ENCODE results near the gene MYRF. TPM values are rescaled to one million over a fixed set of nuclear protein-coding genes. Genes with fewer than 3 reads are reported as not detected.

MYRF gene
- total RNA-seq, 2 experiments from 2014 or later = 0.31 to 0.49 TPM

DNA sequence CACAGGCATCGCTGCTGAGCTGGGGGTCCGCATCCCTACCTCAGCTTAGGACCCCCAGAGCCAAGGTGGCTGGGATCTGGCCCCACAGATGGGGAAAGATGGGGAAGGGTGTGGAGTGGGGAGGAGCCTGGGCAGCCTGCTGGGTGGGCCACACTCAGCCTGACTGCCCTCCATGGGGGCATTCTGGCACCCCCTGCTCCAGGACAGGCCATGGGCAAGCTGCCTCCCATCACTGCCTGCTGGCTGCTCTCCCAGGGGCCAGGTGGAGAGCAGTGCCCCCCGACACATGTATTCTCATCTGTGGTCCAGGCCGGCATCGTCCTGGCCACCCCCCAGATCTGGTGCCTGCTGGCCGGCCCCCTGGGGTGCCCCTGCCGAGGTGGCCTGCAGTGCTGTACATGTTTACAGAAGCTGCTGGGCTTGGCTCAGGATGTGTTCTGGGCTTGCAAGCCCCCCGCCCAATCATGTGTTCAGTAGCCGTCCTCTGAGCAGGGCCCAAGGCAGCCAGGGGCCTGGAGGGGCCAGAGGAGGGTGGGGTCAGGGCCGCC, 7.8 kb upstream of the MYRF start:
- no peaks in the 10 kb centered on the region for H3K9me3 Mint-ChIP-seq
- intact Hi-C loops (cut with DNase I, micrococcal nuclease) = no loop called here
- POLR2A ChIA-PET = no interaction called here
- H3K36me3 Mint-ChIP-seq (ENCODE audit: low read depth) = no peaks in the 10 kb centered on the region
- DNase-seq (no peak), ATAC-seq (ENCODE audit: poor library complexity) (no peak)
- peaks cover 7 to 11% of the 10 kb centered on the region in 2 experiments for H3K27me3 ChIP-seq (ENCODE audit: control insufficient read depth in 1 of 2, insufficient read depth in 2 of 2, low read length in 2 of 2)
- H3K4me1 Mint-ChIP-seq (ENCODE audit: low read depth) = no peaks in the 10 kb centered on the region
- no peak overlapping the region for H3K27ac ChIP-seq (ENCODE audit: low read depth in 1 of 2, low read length in 2 of 2)
- no peak for TF ChIP-seq CTCF (IDR thresholded peaks at IDR 0.05)
- no peaks in the 10 kb centered on the region for H3K36me3 ChIP-seq (ENCODE audit: insufficient read depth, low read length)
- H3K27me3 Mint-ChIP-seq = peaks cover 12% of the 10 kb centered on the region
- CTCF ChIA-PET = no interaction called here
- H3K27ac Mint-ChIP-seq = no peak overlapping the region
- H3K9me3 ChIP-seq (ENCODE audit: control insufficient read depth in 1 of 2, insufficient read depth in 1 of 2, low read length in 2 of 2) = peaks cover 0 to 3% of the 10 kb centered on the region in 2 experiments
- no peak overlapping the region for H3K4me3 ChIP-seq (ENCODE audit: low read length)
- no peak overlapping the region for H3K4me3 Mint-ChIP-seq
- H3K4me1 ChIP-seq (ENCODE audit: insufficient read depth, low read length) = peaks cover 4% of the 10 kb centered on the region

GRCh38 chr11:61745781-61746441, 6.5 kb upstream of the MYRF start:
- Histone ChIP-seq H3K4me1 (ENCODE audit: insufficient read depth, low read length) (peaks cover 4% of the 10 kb centered on the region), H3K27ac (ENCODE audit: low read depth in 1 of 2, low read length in 2 of 2) (no peak overlapping the region), H3K36me3 (ENCODE audit: insufficient read depth, low read length) (no peaks in the 10 kb centered on the region), H3K4me3 (ENCODE audit: low read length) (no peak overlapping the region), H3K27me3 (ENCODE audit: control insufficient read depth in 1 of 2, insufficient read depth in 2 of 2, low read length in 2 of 2) (peaks cover 12 to 17% of the 10 kb centered on the region in 2 experiments), H3K9me3 (ENCODE audit: control insufficient read depth in 1 of 2, insufficient read depth in 1 of 2, low read length in 2 of 2) (peaks cover 0 to 6% of the 10 kb centered on the region in 2 experiments)
- ATAC-seq (ENCODE audit: poor library complexity) (no peak), DNase-seq (no peak)
- ChIA-PET POLR2A (no interaction called here), CTCF (no interaction called here)
- intact Hi-C loops (cut with DNase I, micrococcal nuclease) = no loop called here
- Mint-ChIP-seq H3K36me3 (ENCODE audit: low read depth) (no peaks in the 10 kb centered on the region), H3K4me1 (ENCODE audit: low read depth) (no peaks in the 10 kb centered on the region), H3K27ac (no peak overlapping the region), H3K4me3 (no peak overlapping the region), H3K27me3 (peaks cover 15% of the 10 kb centered on the region), H3K9me3 (no peaks in the 10 kb centered on the region)
- no peak for TF ChIP-seq CTCF (IDR thresholded peaks at IDR 0.05)

DNA sequence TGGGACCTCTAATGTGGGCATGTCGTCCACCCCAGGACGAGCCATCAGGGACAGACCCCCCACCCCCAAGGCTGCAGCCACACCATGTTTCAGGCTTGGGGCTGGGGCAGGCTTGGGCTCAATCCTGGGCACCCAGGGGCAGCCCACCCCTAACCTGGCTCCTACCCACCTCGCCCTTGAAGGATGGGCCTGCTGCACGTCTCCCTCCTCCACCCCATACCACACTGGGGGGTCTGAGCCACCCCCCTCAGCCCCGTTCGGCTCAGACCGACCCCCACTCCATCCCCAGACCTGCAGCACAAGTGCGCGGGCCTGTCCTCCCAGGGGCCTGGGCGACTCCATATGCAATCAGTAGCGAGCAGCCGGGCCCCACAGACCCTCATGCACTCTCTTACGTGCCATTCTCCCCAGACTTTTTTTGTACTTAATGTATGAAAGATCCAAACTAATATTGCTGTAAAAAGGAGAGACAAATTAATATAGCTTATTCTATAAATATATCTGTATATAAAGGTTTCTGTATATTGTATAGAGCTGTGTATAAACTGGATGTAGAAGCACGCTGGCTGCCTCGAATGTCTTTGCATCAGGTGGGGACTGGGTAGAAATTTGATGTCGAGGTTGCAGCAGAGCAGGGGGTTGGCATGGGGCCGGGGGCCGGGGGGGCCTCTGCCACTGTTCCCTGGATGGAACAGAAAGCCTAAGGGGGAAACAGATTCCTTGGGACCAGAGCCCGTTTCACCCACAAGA, 5.8 kb upstream of the MYRF start:
- intact Hi-C loops (cut with DNase I, micrococcal nuclease) = no loop called here

More for the DNA sequence above, 5.8 kb upstream of the MYRF start:
- no peak overlapping the region for H3K4me3 Mint-ChIP-seq
- H3K9me3 Mint-ChIP-seq = no peaks in the 10 kb centered on the region
- Histone ChIP-seq H3K4me3 (ENCODE audit: low read length) (no peak overlapping the region), H3K4me1 (ENCODE audit: insufficient read depth, low read length) (peaks cover 4% of the 10 kb centered on the region), H3K27ac (ENCODE audit: low read depth in 1 of 2, low read length in 2 of 2) (no peak overlapping the region), H3K9me3 (ENCODE audit: control insufficient read depth in 1 of 2, insufficient read depth in 1 of 2, low read length in 2 of 2) (peaks cover 0 to 6% of the 10 kb centered on the region in 2 experiments), H3K36me3 (ENCODE audit: insufficient read depth, low read length) (no peaks in the 10 kb centered on the region), H3K27me3 (ENCODE audit: control insufficient read depth in 1 of 2, insufficient read depth in 2 of 2, low read length in 2 of 2) (peaks cover 16 to 20% of the 10 kb centered on the region in 2 experiments)
- ATAC-seq (ENCODE audit: poor library complexity) (no peak), DNase-seq (no peak)
- ChIA-PET POLR2A (no interaction called here), CTCF (no interaction called here)
- no peaks in the 10 kb centered on the region for H3K4me1 Mint-ChIP-seq (ENCODE audit: low read depth)
- TF ChIP-seq CTCF (IDR thresholded peaks at IDR 0.05) = no peak
- peaks cover 22% of the 10 kb centered on the region for H3K27me3 Mint-ChIP-seq
- no peaks in the 10 kb centered on the region for H3K36me3 Mint-ChIP-seq (ENCODE audit: low read depth)
- H3K27ac Mint-ChIP-seq = no peak overlapping the region

Data from CD4-positive, alpha-beta T cell (primary cell).